Astrocyte (in vitro differentiated cells and primary cell): ENCODE measurements around the gene SLC13A1. TPM values are rescaled to one million over a fixed set of nuclear protein-coding genes. Genes with fewer than 3 reads are reported as not detected.

Experiments
- DNase-seq: peaks from one replicate; pipeline ENCODE4 v3.0.0-alpha.2; 2010; ENCODE audit warnings: low read depth
- FAIRE-seq: peaks from 2 replicates; lab custom pipeline; 2011; peaks lifted over from hg19 to GRCh38; lab: Jason Lieb, UNC
- H2AFZ ChIP-seq: 2 replicates; pipeline ENCODE4 v1.6.0; 2012; ENCODE audit warnings: low read depth, low read length, inconsistent platforms
- H3K27ac ChIP-seq: 2 replicates; pipeline ENCODE4 v1.5.1; 2011; ENCODE audit warnings: low read depth, low read length, inconsistent platforms
- H3K27me3 ChIP-seq: 2 replicates; pipeline ENCODE4 v1.6.0; 2011; ENCODE audit warnings: low read length, inconsistent platforms; ENCODE audit not compliant: insufficient read depth
- H3K36me3 ChIP-seq: 2 replicates; pipeline ENCODE4 v1.5.1; 2011; ENCODE audit warnings: low read length, inconsistent platforms; ENCODE audit not compliant: insufficient read depth
- H3K4me1 ChIP-seq: 2 replicates; pipeline ENCODE4 v1.5.1; 2011; ENCODE audit warnings: low read length, inconsistent platforms; ENCODE audit not compliant: insufficient read depth
- H3K4me2 ChIP-seq: 2 replicates; pipeline ENCODE4 v1.6.0; 2012; ENCODE audit warnings: low read length, inconsistent platforms
- H3K4me3 ChIP-seq: 2 replicates; pipeline ENCODE4 v1.5.1; 2011; ENCODE audit warnings: low read depth, mild to moderate bottlenecking, low read length, inconsistent platforms; ENCODE audit not compliant: insufficient read depth
- H3K79me2 ChIP-seq: 2 replicates; pipeline ENCODE4 v1.6.0; 2012; ENCODE audit warnings: mild to moderate bottlenecking, low read length, inconsistent platforms; ENCODE audit not compliant: insufficient read depth
- H3K9ac ChIP-seq: 2 replicates; pipeline ENCODE4 v1.6.0; 2012; ENCODE audit warnings: mild to moderate bottlenecking, low read length, inconsistent platforms
- H3K9me3 ChIP-seq: 2 replicates; pipeline ENCODE4 v1.5.1; 2012; ENCODE audit warnings: low read depth, mild to moderate bottlenecking, low read length, inconsistent platforms; ENCODE audit not compliant: insufficient read depth
- H4K20me1 ChIP-seq: 2 replicates; pipeline ENCODE4 v1.6.0; 2012; ENCODE audit warnings: low read length, inconsistent platforms; ENCODE audit not compliant: insufficient read depth
- H3K27ac Mint-ChIP-seq: one replicate; pipeline ENCODE4 v1.8.0; 2021; ENCODE audit warnings: mild to moderate bottlenecking, mixed read lengths; ENCODE audit not compliant: unreplicated experiment
- H3K27me3 Mint-ChIP-seq: one replicate; pipeline ENCODE4 v1.8.0; 2021; ENCODE audit warnings: low read depth, mixed read lengths; ENCODE audit not compliant: unreplicated experiment
- H3K36me3 Mint-ChIP-seq: one replicate; pipeline ENCODE4 v1.8.0; 2021; ENCODE audit warnings: low read depth, mixed read lengths; ENCODE audit not compliant: unreplicated experiment
- H3K4me1 Mint-ChIP-seq: one replicate; pipeline ENCODE4 v1.8.0; 2021; ENCODE audit warnings: low read depth, mixed read lengths; ENCODE audit not compliant: unreplicated experiment
- H3K4me3 Mint-ChIP-seq: one replicate; pipeline ENCODE4 v1.8.0; 2021; ENCODE audit warnings: mild to moderate bottlenecking, moderate library complexity, mixed read lengths; ENCODE audit not compliant: unreplicated experiment
- H3K9me3 Mint-ChIP-seq: one replicate; pipeline ENCODE4 v1.8.0; 2021; ENCODE audit warnings: mild to moderate bottlenecking, mixed read lengths; ENCODE audit not compliant: unreplicated experiment
- EZH2 ChIP-seq: IDR thresholded peaks from 2 replicates; pipeline ENCODE4 v1.6.1; 2012; ENCODE audit warnings: mild to moderate bottlenecking, low read length, inconsistent platforms; ENCODE audit not compliant: insufficient read depth
- total RNA-seq: library from RNA; stranded (reverse); gene quantifications from 2 replicates; pipeline ENCODE4 v1.2.1, GENCODE V29; 2021
- TF ChIP-seq, protein P1 (sequence below): IDR thresholded peaks from 2 replicates; pipeline ENCODE4 v1.5.1; 2011; ENCODE audit warnings: low read depth, mild to moderate bottlenecking, inconsistent platforms, low read length, moderate library complexity; ENCODE audit not compliant: insufficient read depth

The SLC13A1 gene
- total RNA-seq, 1 donor from 2014 or later = not detected

GRCh38 chr7:123220396-123220795 is 20.6 kb upstream of the SLC13A1 start:
- peaks cover 4% of the 10 kb centered on the region for H3K9me3 Mint-ChIP-seq
- DNase-seq = peak; percentile 9
- no peaks in the 10 kb centered on the region for H3K36me3 Mint-ChIP-seq
- H3K4me1 Mint-ChIP-seq = no peaks in the 10 kb centered on the region
- no peak overlapping the region for H3K27ac ChIP-seq
- no peaks in the 10 kb centered on the region for H4K20me1 ChIP-seq
- H3K79me2 ChIP-seq = no peaks in the 10 kb centered on the region
- H3K4me3 Mint-ChIP-seq = no peak overlapping the region
- no peaks in the 10 kb centered on the region for H3K4me1 ChIP-seq
- no peak overlapping the region for H2AFZ ChIP-seq
- no peak for FAIRE-seq
- H3K27me3 Mint-ChIP-seq = no peaks in the 10 kb centered on the region
- H3K36me3 ChIP-seq = no peaks in the 10 kb centered on the region
- no peak overlapping the region for H3K9ac ChIP-seq
- no peaks in the 10 kb centered on the region for H3K27me3 ChIP-seq
- H3K4me2 ChIP-seq = no peak overlapping the region
- TF ChIP-seq, protein P1, sequence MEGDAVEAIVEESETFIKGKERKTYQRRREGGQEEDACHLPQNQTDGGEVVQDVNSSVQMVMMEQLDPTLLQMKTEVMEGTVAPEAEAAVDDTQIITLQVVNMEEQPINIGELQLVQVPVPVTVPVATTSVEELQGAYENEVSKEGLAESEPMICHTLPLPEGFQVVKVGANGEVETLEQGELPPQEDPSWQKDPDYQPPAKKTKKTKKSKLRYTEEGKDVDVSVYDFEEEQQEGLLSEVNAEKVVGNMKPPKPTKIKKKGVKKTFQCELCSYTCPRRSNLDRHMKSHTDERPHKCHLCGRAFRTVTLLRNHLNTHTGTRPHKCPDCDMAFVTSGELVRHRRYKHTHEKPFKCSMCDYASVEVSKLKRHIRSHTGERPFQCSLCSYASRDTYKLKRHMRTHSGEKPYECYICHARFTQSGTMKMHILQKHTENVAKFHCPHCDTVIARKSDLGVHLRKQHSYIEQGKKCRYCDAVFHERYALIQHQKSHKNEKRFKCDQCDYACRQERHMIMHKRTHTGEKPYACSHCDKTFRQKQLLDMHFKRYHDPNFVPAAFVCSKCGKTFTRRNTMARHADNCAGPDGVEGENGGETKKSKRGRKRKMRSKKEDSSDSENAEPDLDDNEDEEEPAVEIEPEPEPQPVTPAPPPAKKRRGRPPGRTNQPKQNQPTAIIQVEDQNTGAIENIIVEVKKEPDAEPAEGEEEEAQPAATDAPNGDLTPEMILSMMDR = no peak
- no peak for TF ChIP-seq EZH2
- no peak overlapping the region for H3K4me3 ChIP-seq
- H3K27ac Mint-ChIP-seq = no peak overlapping the region
- no peaks in the 10 kb centered on the region for H3K9me3 ChIP-seq

DNA sequence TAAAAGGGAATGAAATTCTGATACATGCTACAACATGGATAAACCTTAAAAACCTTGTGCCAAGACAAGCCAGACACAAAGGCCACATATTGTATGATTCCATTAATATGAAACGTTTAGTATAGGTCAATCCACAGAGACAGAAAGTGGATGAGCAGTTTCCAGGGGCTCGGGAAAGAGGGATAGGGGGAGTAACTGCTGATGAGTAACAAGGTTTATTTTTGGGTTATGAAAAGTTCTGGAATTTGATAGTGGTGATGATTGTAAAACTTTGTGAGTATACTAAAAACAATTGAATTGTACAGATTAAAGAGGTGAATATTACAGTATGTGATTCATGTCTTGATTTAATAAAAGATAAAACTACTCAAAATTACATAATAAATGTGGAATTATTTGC is 19.1 kb upstream of the SLC13A1 start:
- Histone ChIP-seq H4K20me1 (no peaks in the 10 kb centered on the region), H3K27ac (no peak overlapping the region), H3K4me2 (no peak overlapping the region), H3K4me3 (no peak overlapping the region), H3K27me3 (no peaks in the 10 kb centered on the region), H3K9me3 (no peaks in the 10 kb centered on the region), H3K36me3 (no peaks in the 10 kb centered on the region), H2AFZ (no peak overlapping the region), H3K9ac (no peak overlapping the region), H3K4me1 (no peaks in the 10 kb centered on the region), H3K79me2 (no peaks in the 10 kb centered on the region)
- Mint-ChIP-seq H3K4me1 (no peaks in the 10 kb centered on the region), H3K27me3 (no peaks in the 10 kb centered on the region), H3K4me3 (no peak overlapping the region), H3K27ac (no peak overlapping the region), H3K9me3 (peaks cover 15% of the 10 kb centered on the region), H3K36me3 (no peaks in the 10 kb centered on the region)
- DNase-seq = no peak
- no peak for TF ChIP-seq EZH2
- TF ChIP-seq, protein P1 = no peak
- FAIRE-seq = no peak

- FAIRE-seq (no peak), DNase-seq (no peak)
- Mint-ChIP-seq H3K36me3 (no peaks in the 10 kb centered on the region), H3K4me3 (no peak overlapping the region), H3K4me1 (no peaks in the 10 kb centered on the region), H3K27me3 (no peaks in the 10 kb centered on the region), H3K27ac (no peak overlapping the region), H3K9me3 (peaks cover 15% of the 10 kb centered on the region)
- H3K36me3 ChIP-seq = no peaks in the 10 kb centered on the region
- no peaks in the 10 kb centered on the region for H3K79me2 ChIP-seq
- no peak overlapping the region for H3K4me3 ChIP-seq
- no peaks in the 10 kb centered on the region for H3K27me3 ChIP-seq
- no peaks in the 10 kb centered on the region for H3K9me3 ChIP-seq
- no peak overlapping the region for H2AFZ ChIP-seq
- no peak overlapping the region for H3K4me2 ChIP-seq
- no peak overlapping the region for H3K9ac ChIP-seq
- TF ChIP-seq EZH2 = no peak
- TF ChIP-seq, protein P1 = no peak
- H4K20me1 ChIP-seq = no peaks in the 10 kb centered on the region
- no peak overlapping the region for H3K27ac ChIP-seq
- no peaks in the 10 kb centered on the region for H3K4me1 ChIP-seq
Observed at GRCh38 chr7:123216825-123217224, 17.1 kb upstream of the SLC13A1 start.
